ENCODE results near the gene ZNF112.

Gene ZNF112

DNA sequence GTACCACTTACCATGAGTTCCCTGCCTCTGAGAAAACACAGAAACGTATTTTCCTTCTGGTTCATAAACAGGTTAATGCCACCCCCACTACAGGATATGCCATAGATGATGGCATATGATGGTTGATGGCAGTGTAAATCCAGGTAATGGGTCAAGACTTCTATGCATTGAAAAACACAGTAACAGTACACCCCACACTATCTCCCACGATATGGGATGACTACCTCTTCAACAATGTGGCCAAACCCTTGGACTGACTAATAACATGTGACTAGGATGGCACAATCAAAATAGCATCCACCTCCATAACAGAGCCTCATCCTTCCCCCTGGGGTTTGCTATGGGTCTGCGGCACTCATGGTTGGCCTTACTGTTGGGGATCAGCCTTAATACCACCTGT is 73.6 kb downstream of the ZNF112 start:
- no peak for DNase-seq (ENCODE audit: low read depth)

GRCh38 chr19:44280916-44281315 is 75.6 kb downstream of the ZNF112 start:
- DNase-seq (ENCODE audit: low read depth) = no peak

DNA sequence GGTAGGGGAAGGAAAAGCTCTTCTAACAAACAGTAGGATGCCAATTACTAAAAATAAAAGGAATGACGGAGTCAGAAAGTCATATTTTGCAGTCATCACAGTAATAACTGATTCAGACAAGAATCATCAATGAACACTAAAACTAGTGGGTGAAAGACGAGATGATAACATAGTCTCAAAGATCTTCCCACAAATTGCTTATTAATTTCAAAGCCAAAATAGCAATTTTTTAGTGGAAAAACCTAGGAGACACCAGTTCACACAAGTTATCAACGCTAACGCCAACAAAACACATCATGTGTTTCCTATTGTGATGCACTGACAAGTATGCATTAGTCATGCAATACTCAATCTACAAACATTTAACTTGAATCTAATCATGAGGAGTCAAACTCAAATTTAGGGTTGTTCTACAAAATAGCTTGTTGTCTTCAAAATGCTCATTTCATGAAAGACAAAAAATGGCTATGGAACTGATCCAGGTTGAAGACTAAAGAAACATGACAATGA is 78.2 kb downstream of the ZNF112 start:
- DNase-seq (ENCODE audit: low read depth) = no peak

DNA sequence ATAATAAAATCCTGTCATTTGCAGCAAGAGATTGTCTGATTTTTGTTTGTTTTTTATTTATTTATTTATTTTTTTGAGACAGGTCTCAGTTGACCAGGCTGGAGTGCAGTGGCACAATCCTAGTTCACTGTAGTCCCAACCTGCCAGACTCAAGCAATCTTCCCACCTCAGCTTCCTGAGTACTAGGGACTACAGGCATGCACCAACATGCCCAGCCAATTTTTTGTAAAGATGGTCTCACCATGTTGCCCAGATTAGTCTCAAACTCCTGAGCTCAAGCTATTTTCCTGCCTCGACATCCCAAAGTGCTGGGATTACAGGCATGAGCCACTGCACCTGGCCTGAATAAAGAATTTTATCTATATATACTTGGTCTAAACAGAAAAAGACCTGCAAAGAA is 79.1 kb downstream of the ZNF112 start:
- no peak for DNase-seq (ENCODE audit: low read depth)
